Stimulated activated naive CD8-positive, alpha-beta T cell treated with anti-CD3 and anti-CD28 coated beads, Interleukin-15, Interleukin-2, amounts not matched to agents 100 U/mL and 50 U/mL, for 24 hours (primary cell): Measurements from ENCODE around the gene AGGF1.
"Not testable (repeated sequence)": the region's sequence is repeated elsewhere in the genome, so short reads cannot be mapped to it uniquely, and the experiment has no call there.

Source experiments
- ATAC-seq: fragments of 150-1000 bp; cut with Tn5 transposase; one replicate; pipeline ENCODE4 v1.10.0; 2021
- DNase-seq: peaks from one replicate; pipeline ENCODE4 v3.0.0; 2021

Gene AGGF1

GRCh38 chr5:77086368-77086688 is 56.1 kb downstream of the AGGF1 start:
- ATAC-seq (no peak), DNase-seq (peak; percentile 47)

GRCh38 chr5:77086689-77087483 is 56.7 kb downstream of the AGGF1 start, which contains the start of gene ZBED3:
TSS of gene ZBED3 (minus strand) at chr5:77087285. CDS start at chr5:77077878, 9,407 bp downstream.
- DNase-seq (peak; percentile 65), ATAC-seq (peak; percentile 69)

GRCh38 chr5:77087484-77088261 is 57.5 kb downstream of the AGGF1 start:
- DNase-seq = no peak
- ATAC-seq = peak; percentile 39

DNA sequence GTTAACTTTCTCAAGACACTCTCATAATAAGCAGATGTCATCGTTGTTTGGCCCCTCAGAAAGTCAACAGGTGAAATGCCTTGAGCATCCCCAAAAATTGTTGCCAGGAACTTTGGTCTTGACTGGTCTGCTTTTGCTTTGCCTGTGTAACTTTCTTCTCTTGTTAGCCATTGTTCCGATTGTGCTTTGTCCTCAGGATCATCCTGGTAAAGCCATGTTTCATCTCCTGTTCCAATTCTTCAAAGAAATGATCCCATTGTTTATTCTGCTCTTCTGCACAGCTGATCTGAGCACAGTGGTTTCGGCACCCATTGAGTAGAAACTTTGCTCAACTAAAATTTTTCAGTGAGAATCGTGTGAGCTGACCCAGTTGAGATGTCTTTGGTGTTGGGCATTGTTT is 65.0 kb downstream of the AGGF1 start:
- no peak for ATAC-seq
- DNase-seq = no peak

- DNase-seq (no peak), ATAC-seq (no peak)
Observed at GRCh38 chr5:77101298-77101697, 71.1 kb downstream of the AGGF1 start.

DNA sequence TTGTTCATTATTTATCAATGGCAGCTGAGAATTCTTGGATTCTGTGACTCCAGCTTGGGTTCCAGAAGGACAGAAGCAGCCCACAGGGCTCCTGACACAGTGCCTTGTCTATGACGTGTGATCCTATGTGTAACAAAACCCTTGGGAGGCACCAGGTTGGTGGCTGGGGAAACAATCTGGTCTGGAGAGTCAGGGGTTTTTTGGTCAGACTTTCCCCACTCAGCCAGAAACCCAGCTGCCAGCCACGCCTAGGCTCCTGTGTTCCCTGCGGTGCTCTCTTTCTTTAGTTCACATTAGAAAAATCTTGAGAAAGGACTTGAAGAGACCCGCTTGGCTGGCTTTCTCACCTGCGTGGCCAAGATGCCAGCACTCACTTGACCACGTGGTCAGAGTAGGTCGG is 72.3 kb downstream of the AGGF1 start:
- no peak for ATAC-seq
- no peak for DNase-seq

GRCh38 chr5:77103457-77103856 is 73.3 kb downstream of the AGGF1 start:
- ATAC-seq (no peak), DNase-seq (no peak)

DNA sequence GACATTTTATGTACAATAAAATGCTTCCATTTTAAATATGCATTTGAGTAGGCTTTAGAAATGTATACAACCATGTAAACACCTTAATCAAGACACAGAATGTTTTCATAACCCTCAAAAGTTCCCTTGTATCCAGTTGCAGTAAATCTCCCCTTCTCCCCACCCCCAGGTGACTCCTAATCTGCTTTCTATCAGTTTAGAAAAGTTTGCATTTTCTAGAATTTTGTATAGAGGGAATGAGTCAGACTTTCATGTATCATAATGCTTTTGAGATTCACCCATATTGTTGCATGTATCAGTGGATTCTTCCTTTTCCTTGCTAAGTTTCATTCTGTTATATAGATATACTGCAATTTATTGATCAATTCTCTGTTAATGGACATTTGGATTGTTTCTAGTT is 74.6 kb downstream of the AGGF1 start:
- ATAC-seq = no peak
- no peak for DNase-seq

DNA sequence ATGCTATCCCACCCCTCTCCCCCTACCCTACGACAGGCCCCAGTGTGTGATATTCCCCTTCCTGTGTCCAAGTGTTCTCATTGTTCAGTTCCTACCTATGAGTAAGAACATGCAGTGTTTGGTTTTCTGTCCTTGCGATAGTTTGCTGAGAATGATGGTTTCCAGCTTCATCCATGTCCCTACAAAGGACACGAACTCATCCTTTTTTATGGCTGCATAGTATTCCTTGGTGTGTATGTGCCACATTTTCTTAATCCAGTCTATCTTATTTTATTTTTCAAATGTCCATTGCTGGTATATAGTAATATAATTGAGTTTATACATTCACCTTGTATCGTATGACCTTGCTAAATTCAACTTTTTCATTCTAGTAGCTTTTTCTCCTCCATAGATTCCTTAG is 76.8 kb downstream of the AGGF1 start:
- not testable (repeated sequence) for ATAC-seq, DNase-seq
